Activated CD8-positive, alpha-beta T cell treated with anti-CD3 and anti-CD28 coated beads for 36 hours (primary cell): ENCODE measurements around the gene LY9. TPM values are rescaled to one million over a fixed set of nuclear protein-coding genes. Genes with fewer than 3 reads are reported as not detected.
"Not testable (repeated sequence)": the region's sequence is repeated elsewhere in the genome, so short reads cannot be mapped to it uniquely, and the experiment has no call there.

Experiments
- ATAC-seq: fragments of 200-7000 bp; cut with Tn5 transposase; one replicate; pipeline ENCODE4 v1.10.0; 2021; ENCODE audit warnings: mild to moderate bottlenecking, moderate library complexity
- CTCF ChIA-PET: fragments of 350-600 bp; sonication (Branson Sonifier 250); formaldehyde crosslinking; loops from one replicate; lab custom pipeline; 2021; ENCODE audit warnings: antibody characterized with exemption; lab: Charles Lee
- POLR2A ChIA-PET: fragments of 350-600 bp; sonication (Branson Sonifier 250); formaldehyde crosslinking; loops from one replicate; lab custom pipeline; 2021; ENCODE audit warnings: antibody characterized with exemption; lab: Charles Lee
- DNase-seq: peaks from one replicate; pipeline ENCODE4 v3.0.0-alpha.2; 2020
- H3K27ac Mint-ChIP-seq: one replicate; pipeline ENCODE4 v1.8.0; 2021; ENCODE audit warnings: mild to moderate bottlenecking, mixed read lengths
- H3K27me3 Mint-ChIP-seq: one replicate; pipeline ENCODE4 v1.8.0; 2021; ENCODE audit warnings: mixed read lengths
- H3K36me3 Mint-ChIP-seq: one replicate; pipeline ENCODE4 v1.8.0; 2021; ENCODE audit warnings: low read depth, mixed read lengths
- H3K4me1 Mint-ChIP-seq: one replicate; pipeline ENCODE4 v1.8.0; 2021; ENCODE audit warnings: low read depth, mixed read lengths
- H3K4me3 Mint-ChIP-seq: one replicate; pipeline ENCODE4 v1.8.0; 2021; ENCODE audit warnings: mild to moderate bottlenecking, moderate library complexity, mixed read lengths
- H3K9me3 Mint-ChIP-seq: one replicate; pipeline ENCODE4 v1.8.0; 2021; ENCODE audit warnings: mixed read lengths
- intact Hi-C: fragments of 100-400 bp; cut with micrococcal nuclease; formaldehyde crosslinking; loops from one replicate; pipeline ENCODE4 v1.10.0; 2022
- total RNA-seq, 2 experiments: library from RNA; stranded (reverse); gene quantifications; one replicate each; pipeline ENCODE4 v1.2.3, GENCODE V29; 2021
- TF ChIP-seq, protein P1 (sequence below): fragments of 200-600 bp; IDR thresholded peaks from one replicate; pipeline ENCODE4 v1.8.0; 2022; ENCODE audit warnings: antibody characterized with exemption, mild to moderate bottlenecking

Gene LY9
- total RNA-seq, 2 experiments from 2014 or later, result 19.1 to 19.5 TPM

DNA sequence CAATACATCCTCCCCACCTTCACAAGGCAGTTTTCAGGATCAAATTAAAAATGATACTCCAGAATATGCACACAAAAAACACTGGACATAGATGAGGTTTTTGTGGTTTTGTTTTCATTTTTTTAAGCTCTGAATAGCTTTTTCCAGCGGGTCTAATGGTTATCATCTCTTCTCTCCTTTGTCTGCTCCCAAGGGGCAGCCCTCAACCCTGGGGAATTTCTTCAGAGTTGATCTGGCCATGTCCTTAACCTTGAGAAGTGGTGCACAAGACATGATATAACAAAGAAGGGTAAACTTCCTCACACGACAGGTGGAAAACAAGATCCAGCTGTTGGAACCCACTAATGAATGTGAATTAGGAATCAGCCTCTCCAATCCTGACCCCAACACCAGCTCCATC lies 68.2 kb downstream of the LY9 start:
- no peak overlapping the region for H3K27ac Mint-ChIP-seq
- ATAC-seq (no peak), DNase-seq (no peak)
- no peaks in the 10 kb centered on the region for H3K36me3 Mint-ChIP-seq
- H3K27me3 Mint-ChIP-seq, result no peaks in the 10 kb centered on the region
- H3K4me3 Mint-ChIP-seq, result no peak overlapping the region
- peaks cover 35% of the 10 kb centered on the region for H3K4me1 Mint-ChIP-seq
- TF ChIP-seq, protein P1, sequence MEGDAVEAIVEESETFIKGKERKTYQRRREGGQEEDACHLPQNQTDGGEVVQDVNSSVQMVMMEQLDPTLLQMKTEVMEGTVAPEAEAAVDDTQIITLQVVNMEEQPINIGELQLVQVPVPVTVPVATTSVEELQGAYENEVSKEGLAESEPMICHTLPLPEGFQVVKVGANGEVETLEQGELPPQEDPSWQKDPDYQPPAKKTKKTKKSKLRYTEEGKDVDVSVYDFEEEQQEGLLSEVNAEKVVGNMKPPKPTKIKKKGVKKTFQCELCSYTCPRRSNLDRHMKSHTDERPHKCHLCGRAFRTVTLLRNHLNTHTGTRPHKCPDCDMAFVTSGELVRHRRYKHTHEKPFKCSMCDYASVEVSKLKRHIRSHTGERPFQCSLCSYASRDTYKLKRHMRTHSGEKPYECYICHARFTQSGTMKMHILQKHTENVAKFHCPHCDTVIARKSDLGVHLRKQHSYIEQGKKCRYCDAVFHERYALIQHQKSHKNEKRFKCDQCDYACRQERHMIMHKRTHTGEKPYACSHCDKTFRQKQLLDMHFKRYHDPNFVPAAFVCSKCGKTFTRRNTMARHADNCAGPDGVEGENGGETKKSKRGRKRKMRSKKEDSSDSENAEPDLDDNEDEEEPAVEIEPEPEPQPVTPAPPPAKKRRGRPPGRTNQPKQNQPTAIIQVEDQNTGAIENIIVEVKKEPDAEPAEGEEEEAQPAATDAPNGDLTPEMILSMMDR, result no peak
- ChIA-PET CTCF (interaction anchor here (2.0 to 5.4 kb wide), 4 partner anchors 13 to 89 kb away, joined by 6 to 42 read pairs (median 21); partner anchors contain the start of gene ITLN2), POLR2A (interaction anchor here (1.4 kb wide), 1 partner anchor 27 kb away, joined by 4 read pairs; no protein-coding TSS in a partner anchor)
- intact Hi-C loops, result no loop called here
- no peaks in the 10 kb centered on the region for H3K9me3 Mint-ChIP-seq

DNA sequence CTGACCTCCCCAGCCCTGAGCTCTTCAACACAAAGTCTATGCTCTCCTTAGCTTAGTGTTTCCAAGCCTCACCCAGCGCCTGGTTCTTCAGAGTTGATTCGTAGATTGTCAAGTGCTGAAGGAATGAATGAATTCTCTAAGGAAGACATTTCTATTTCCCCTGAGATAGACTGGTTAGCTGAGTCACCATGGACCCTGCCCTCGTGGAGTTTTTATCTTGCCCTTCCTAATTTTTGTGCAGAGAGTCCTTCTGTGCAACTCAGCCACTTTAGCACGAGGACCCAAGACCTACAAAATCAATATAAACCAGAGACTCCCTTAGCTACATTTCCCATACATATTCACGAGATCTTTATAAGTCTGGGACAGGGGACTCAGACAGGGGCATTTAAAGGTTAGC lies 69.4 kb downstream of the LY9 start:
- ATAC-seq (no peak), DNase-seq (no peak)
- H3K27me3 Mint-ChIP-seq, result no peaks in the 10 kb centered on the region
- intact Hi-C loops, result no loop called here
- H3K36me3 Mint-ChIP-seq, result no peaks in the 10 kb centered on the region
- ChIA-PET POLR2A (no interaction called here), CTCF (interaction anchor here (0.7 to 5.4 kb wide), 8 partner anchors 12 to 190 kb away, joined by 3 to 42 read pairs (median 3); partner anchors contain the start of gene ITLN2)
- H3K4me3 Mint-ChIP-seq, result no peak overlapping the region
- H3K9me3 Mint-ChIP-seq, result no peaks in the 10 kb centered on the region
- peaks cover 35% of the 10 kb centered on the region for H3K4me1 Mint-ChIP-seq
- H3K27ac Mint-ChIP-seq, result no peak overlapping the region
- TF ChIP-seq, protein P1, result no peak

DNA sequence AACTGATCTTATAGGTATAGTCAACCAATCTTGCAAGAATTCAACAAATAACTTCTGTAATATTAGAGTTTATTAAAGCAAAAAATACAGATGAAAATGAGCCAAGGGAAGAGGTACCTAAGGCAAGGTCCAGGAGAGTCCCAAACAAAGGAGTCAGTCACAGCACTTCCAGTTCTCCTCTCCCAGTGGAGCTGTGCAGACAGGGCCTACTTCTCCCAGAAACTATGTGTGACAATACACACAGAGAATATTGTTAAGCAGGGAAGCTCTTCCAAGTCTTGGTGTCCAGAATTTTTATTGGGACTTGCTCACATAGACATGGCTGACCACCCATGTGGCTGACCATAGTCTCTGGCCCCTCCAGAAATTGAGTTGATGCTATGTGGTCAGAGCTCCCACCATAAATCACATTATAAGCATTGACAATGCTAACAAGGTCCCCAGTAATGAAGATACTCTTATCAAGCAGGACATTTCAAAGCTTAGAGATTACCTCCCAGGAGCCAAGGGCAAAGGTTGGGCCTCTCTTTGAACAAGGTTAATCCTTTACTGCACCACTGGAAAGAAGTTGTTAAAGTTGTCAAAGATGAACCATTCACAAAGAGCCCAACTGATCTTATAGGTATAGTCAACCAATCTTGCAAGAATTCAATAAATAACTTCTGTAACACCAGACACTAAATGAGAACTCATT lies 70.2 kb downstream of the LY9 start:
- Mint-ChIP-seq H3K27me3 (no peaks in the 10 kb centered on the region), H3K9me3 (no peaks in the 10 kb centered on the region), H3K4me1 (peaks cover 32% of the 10 kb centered on the region), H3K27ac (no peak overlapping the region), H3K36me3 (no peaks in the 10 kb centered on the region), H3K4me3 (no peak overlapping the region)
- ATAC-seq, result no peak
- POLR2A ChIA-PET, result interaction anchor here (0.6 to 1.0 kb wide), 2 partner anchors 69 to 129 kb away, joined by 3 to 4 read pairs; no protein-coding TSS in a partner anchor
- CTCF ChIA-PET, result interaction anchor here (0.7 to 5.4 kb wide), 8 partner anchors 11 to 191 kb away, joined by 3 to 42 read pairs (median 3); partner anchors contain the start of gene ITLN2
- intact Hi-C loops, result no loop called here
- no peak for DNase-seq
- TF ChIP-seq, protein P1, result no peak

DNA sequence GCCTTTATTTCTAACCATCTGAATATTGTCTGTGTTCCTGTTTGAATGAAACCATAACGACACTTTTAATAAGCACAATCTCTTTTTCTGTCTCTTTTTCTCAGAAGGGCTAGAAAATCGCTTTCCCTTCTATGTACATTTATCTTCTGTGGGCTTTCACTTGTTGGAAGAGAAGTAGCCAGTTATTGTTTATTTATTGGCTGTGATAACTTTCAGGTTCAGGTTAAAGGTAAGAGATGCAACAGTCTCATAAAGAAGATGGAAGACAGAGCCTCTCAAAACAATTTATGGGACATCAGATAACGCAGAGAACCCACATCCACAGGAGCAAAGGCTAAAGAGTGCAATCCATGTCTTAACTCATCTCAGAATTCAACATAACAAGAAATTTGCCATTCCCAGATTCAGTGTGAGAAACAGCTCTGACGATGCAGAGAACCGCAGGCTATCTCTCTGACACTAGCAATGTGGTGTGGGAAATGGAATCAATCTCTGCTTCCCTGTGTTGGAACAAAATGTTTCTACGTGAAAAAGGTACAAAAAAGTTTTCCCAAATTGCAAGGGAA lies 70.8 kb downstream of the LY9 start:
- Mint-ChIP-seq H3K4me3 (no peak overlapping the region), H3K4me1 (peaks cover 29% of the 10 kb centered on the region), H3K9me3 (no peaks in the 10 kb centered on the region), H3K27me3 (no peaks in the 10 kb centered on the region), H3K27ac (no peak overlapping the region), H3K36me3 (no peaks in the 10 kb centered on the region)
- ChIA-PET CTCF (interaction anchor here (1.2 to 5.4 kb wide), 3 partner anchors 10 to 191 kb away, joined by 3 to 42 read pairs (median 30); partner anchors contain the start of gene ITLN2), POLR2A (interaction anchor here (1.0 kb wide), 1 partner anchor 70 kb away, joined by 4 read pairs; no protein-coding TSS in a partner anchor)
- no peak for ATAC-seq
- intact Hi-C loops, result no loop called here
- TF ChIP-seq, protein P1, result no peak
- no peak for DNase-seq

DNA sequence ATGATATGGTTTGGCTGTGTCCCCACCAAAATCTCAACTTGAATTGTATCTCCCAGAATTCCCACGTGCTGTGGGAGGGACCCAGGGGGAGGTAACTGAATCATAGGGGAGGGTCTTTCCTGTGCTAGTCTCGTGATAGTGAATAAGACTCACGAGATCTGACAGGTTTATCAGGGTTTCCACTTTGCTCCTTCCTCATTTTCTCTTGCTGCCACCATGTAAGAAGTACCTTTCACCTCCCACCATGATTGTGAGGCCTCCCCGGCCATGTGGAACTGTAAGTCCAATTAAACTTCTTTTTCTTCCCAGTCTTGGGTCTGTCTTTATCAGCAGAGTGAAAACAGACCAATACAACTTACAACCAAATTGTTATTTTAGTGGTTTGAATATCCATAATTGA lies 71.7 kb downstream of the LY9 start:
- H3K36me3 Mint-ChIP-seq, H3K4me3 Mint-ChIP-seq, ATAC-seq, H3K27me3 Mint-ChIP-seq, H3K9me3 Mint-ChIP-seq, H3K27ac Mint-ChIP-seq, CTCF ChIA-PET, POLR2A ChIA-PET, intact Hi-C loops, DNase-seq: not testable (repeated sequence)
- H3K4me1 Mint-ChIP-seq, result peaks cover 21% of the 10 kb centered on the region
